Left hindlimb (tissue), 1 donor: ENCODE results near the gene KRTAP19-4.
"Not testable (repeated sequence)": the region's sequence is repeated elsewhere in the genome, so short reads cannot be mapped to it uniquely, and the experiment has no call there.

Experiments used
- DNase-seq: peaks from one replicate; pipeline ENCODE4 v3.0.0-alpha.2; 2018

Gene KRTAP19-4, protein sequence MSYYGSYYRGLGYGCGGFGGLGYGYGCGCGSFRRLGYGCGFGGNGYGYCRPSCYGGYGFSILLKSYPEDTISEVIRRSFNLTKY

DNA sequence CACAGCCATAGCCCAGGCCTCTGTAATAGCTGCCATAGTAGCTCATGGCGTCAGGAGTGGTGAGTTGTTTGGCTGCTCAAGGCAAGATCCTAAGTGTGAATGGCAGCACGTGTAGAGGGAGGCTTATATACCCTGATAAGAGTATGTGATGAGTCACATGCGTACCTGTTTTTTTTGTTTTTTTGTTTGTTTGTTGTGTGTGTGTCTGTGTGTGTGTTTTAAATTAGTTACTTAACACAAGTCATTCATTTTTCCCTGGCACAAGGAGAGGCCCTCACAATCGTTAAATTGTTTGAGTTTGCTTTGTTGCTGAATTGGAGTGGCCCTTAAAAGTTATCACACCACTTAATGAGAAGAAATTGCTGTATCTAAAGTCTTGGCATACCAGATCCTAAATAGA, at the start of gene KRTAP19-4:
TSS of gene KRTAP19-4 (minus strand) at position 101 of the 400 bp plus-strand sequence. CDS start at position 46, 55 bp downstream.
- DNase-seq = no peak

DNA sequence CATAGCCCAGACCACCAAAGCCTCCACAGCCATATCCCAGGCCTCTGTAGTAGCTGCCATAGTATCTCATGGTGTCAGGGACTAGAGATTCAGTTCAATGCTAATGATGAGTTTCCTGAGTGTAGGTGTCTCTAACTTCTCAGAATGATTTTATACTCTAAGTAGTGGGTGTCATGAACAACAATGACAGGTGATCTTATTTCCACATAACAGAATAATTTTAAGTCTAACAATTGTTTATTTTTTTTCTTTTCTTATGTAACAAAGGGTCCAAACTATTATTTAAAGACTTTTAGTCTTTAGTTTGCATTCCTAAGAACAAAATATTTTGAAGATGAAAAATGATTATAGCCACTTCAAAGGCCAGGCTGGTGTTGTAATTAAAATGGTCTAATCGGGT, 44.8 kb upstream of the KRTAP19-4 start, which contains the start of gene KRTAP19-6:
TSS of gene KRTAP19-6 (minus strand) at position 101 of the 400 bp plus-strand sequence. CDS start at position 70, 31 bp downstream.
- DNase-seq = no peak

DNA sequence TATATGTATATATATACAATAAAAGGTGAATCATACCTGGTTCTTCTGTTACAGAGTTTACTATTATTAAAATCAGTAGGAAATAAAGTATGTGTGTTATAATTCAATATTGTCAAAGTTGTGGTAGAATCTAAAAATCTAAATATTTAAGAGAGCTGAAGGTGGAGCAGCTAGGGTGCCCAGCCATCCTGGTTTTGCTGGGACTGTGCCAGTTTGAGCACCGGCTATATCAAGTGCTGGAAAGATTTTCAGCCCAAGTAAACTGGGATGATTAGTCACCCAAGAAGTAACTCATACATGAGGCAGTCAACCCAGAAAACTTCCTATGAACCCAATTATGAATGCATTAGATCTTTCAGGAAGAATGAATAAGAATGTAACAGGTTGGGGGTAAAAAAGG, 21.9 kb upstream of the KRTAP19-4 start:
- no peak for DNase-seq

DNA sequence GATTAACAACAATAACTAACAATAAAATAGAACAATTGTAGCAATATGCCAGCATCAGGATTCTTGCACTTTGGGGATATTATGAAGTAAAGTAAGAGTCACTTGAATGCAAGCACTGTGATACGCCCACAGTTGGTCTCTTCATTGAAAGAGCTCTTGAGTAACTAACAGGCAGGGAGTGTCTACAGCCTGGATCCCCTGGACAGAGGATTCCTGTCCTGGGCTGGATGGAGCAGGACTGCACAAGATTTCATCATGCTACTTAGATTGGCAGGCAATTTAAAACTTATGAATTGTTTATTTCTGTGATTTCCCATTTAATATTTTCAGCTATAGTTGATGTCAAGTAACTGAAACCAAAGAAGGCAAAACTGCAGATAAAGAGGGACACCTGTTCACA, 18.7 kb upstream of the KRTAP19-4 start:
- no peak for DNase-seq

DNA sequence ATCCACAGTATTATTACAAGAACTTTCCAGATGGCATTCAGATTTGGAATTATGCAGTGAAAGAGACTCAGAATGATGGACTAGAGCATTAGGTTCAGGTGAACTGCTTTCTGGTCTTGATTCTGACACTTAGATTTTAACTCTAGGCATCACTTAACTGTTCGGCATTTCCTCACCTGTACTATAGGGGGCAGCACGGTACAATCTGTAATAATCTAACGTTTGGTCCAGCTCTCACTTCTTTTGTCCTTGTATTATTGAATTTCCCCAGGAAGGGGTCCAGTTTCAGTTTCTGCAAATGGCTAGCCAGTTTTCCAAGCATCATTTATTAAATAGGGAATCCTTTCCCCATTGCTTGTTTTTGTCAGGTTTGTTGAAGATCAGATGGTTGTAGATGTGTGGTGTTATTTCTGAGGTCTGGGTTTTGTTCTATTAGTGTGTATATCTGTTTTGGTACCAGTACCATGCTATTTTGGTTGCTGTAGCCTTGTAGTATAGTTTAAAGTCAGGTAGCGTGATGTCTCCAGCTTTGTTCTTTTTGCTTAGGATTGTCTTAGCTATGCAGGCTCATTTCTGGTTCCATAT, 8.7 kb upstream of the KRTAP19-4 start:
- DNase-seq = not testable (repeated sequence)

DNA sequence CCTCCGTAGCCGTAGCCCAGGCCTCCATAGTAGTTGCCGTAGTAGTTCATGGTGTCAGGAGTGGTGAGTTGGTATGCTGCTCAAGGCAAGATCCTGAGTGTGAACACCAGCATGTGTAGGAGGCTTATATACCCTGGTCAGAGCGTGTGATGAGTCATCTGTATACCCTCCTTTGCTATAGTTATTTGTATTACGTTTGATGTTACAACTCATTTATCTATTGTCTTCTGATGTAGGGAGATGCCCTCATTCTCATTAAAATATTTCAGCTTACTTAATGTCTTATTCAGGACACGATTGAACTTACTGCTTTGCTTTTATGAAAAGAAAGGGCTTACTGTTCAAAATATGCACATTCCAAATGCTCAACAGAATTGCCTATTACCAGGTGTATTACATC, 5.1 kb upstream of the KRTAP19-4 start, which contains the start of gene KRTAP19-5:
TSS of gene KRTAP19-5 (minus strand) at position 101 of the 400 bp plus-strand sequence. CDS start at position 50, 51 bp downstream.
- DNase-seq = no peak

DNA sequence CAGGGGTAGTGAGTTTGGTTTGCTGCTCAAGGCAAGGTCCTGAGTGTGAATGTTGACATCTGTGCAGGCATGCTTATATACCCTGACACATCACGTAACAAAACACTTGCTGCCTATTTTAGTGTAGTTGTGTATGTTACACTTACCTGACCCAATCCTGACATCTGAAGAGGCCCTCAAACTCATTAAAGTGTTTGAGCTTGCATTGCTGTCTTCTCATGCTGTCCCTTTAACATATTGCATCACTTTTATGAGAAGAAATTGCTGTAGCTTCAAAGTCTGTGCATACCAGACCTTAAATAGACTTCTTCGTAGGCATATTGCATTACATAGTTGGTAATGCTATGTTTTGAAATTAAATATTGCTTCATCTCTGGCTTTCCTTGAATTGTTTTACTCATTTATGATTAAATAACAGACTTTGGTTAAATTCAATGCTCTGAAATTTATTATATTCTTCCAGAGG, 5.0 kb downstream of the KRTAP19-4 start, which contains the start of gene KRTAP19-3:
TSS of gene KRTAP19-3 (minus strand) at position 51 of the 466 bp plus-strand sequence. CDS start 56 bp downstream, outside the sequence.
- DNase-seq = no peak

DNA sequence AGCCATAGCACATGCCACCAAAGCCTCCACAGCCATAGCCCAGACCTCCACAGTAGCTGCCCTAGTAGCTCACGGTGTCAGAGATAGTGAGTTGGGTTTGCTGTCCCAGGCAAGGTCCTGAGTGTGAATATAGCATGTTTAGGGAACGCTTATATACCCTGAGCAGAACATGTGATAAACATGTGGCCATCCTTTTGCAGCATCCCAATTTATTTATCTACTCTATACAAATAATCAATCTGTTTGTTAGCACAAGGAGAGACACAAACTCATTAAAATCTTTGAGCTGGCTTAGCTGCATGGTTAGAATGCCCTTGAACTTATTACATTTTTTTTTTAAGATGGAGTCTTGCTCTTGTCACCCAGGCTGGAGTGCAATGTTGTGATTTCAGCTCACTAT, 9.6 kb downstream of the KRTAP19-4 start, which contains the start of gene KRTAP19-2:
TSS of gene KRTAP19-2 (minus strand) at position 101 of the 400 bp plus-strand sequence. CDS start at position 13, 88 bp downstream.
- DNase-seq = no peak

DNA sequence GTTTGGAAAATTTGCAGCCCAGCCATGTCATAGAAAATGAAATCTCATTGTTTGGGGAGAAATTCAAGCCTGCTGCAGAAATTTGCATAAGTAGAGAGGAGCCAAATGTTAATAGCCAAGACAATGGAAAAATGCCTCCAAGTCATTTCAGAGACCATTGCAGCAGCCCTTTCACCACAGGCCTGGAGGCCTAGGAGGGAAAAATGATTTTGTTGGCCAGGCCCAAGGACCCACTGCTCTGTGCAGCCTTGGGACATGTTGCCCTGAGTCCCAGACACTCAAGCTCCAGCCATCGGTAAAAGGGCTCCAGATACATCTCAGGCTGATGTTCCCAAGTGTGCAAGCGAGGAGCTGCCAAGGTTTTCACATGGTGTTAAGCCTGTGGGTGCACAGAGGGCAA, 10.8 kb downstream of the KRTAP19-4 start:
- DNase-seq = no peak

DNA sequence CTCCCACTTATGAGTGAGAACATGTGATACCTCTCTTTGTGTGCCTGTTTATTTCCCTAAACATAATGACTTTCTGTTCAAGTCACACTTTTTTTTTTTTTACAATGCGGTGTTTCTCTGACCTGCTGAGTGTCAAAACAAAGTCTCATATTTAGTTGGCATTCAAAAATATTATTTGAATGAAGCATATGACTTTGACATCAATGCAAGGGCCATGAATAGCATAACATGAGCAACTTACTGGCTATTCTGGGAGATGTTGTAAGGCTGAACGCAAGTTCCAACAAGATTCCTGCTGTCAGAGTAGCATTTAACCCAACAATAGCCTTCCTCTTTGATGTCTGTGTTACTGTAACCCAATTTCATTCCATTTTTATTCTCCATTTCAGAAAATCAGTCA, 14.8 kb downstream of the KRTAP19-4 start:
- DNase-seq = no peak

DNA sequence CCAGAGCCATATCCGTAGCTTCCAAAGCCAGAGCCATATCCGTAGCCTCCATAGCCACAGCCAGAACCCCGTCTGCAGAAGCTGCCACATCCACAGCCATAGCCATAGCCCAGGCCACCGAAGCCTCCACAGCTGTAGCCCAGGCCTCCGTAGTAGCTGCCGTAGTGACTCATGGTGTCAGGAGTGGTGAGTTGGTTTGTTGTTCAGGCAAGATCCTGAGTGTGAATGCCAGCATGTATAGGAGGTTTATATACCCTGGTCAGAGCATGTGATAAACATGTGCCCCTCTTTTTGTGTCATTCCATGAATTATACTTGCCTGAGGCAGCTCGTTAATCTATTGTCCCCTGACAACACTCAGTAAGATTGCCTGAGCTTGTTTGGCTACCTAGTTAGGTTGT, 16.8 kb downstream of the KRTAP19-4 start, which contains the start of gene KRTAP19-1:
TSS of gene KRTAP19-1 (minus strand) at position 223 of the 400 bp plus-strand sequence. CDS start at position 173, 50 bp downstream.
- no peak for DNase-seq

DNA sequence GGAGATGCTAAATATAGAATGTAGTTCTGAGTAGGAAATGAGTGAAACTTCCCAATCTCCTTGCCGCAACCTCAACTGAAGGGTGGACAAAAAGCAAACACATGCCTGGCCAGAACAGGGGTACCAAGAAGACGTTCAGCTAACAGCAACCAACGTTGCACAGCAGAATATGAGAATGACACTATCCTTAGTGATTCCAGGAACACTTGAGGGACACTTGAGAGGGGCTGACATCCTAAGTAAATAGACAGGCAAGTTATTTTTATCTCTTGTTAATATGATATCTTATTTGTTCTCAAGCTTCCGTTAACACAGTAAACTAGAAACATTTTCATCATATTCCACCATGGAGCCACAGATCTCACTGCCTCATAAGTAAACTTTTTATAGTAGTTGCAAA, 17.7 kb downstream of the KRTAP19-4 start:
- DNase-seq = no peak

DNA sequence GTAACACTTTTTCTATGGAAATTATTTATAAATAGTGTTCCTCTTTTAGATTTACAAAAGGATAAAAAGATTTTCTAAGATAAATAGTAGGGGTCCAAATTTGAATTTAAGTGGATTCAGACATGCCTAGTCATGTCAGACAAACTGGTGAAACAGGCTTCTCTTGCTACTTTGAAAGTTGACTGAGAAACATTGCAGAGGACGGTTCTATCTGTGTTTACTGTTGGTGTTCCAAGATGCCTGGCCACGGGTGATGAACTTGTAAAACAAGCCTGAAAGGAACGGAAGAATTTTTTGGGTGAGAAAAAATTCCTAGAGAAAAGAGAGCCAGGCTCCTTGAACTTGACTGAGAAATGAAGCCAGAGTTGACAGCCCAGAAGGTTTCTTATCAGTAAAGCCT, 19.0 kb downstream of the KRTAP19-4 start:
- no peak for DNase-seq

DNA sequence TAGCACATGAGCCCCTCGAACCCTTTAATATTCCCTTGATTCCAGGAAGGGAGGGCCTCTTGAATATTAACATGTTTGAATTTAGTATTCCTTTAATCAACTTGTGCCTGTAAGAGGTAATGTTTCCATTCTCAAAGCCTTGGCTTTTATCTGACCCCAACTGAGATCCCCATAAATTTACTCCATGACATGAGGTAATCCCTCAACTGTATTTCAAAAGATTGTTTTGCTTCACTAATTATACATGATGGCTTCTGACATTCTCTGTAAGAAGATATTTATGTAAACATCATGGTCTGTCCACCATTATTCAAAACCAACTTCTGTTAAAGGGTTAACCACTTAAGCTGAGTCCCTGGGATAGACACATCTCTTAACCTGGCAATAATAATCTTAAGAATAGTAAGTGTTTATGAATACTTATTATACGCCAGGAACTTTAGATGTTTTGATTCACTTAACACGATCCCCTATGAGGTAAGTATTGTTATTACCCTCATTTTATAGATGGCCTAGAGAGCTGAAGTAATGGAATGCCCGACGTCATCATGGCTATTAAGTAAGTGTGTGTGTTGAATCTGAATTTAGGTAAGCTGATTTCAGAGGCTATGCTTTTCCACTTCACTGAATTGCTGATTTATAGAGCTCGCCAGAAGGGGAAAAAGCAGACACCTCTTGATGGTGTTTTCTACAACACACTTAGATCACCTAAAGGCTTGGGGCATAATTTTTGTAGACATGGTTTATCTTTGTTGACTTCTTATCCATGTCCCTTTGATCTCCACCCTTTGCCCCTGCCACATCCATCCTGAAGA, 27.9 kb downstream of the KRTAP19-4 start:
- DNase-seq = no peak

DNA sequence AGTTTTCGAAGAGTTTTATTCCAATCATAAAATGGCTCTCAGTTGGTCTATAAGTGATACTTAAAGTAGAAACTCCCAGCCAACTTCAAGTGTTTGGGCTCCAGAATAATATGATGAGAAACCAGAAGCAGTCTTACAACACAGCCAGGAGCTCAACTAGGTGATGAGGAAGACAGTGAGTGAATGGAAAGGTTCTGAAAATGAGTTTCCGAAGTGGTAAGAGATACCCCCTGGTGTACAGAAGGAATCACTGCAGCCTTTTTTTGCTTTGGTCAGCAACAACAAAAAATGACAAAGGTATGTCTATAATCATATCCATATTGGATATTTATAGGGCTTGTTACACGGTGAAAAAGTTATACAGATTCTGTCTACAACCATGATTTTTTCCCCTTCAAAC, 33.3 kb downstream of the KRTAP19-4 start:
- no peak for DNase-seq

DNA sequence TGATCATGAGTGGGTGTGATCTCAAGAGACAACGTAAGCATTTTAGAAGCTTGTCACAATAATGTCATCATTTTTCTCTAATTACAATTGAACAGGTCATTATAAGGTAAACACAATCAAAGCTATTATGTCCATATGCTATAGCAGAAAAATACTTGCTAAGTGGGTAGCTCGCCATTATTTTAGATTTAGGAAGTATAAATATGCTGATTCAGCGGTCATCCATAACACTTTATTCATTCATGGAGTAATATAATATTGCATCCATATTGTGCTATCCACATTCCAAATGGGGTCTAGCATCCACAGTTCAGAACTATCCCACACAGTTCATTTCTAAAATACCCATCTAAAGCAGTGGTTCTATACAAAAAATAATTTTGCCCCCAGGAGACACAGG, 48.5 kb downstream of the KRTAP19-4 start:
- DNase-seq = no peak

DNA sequence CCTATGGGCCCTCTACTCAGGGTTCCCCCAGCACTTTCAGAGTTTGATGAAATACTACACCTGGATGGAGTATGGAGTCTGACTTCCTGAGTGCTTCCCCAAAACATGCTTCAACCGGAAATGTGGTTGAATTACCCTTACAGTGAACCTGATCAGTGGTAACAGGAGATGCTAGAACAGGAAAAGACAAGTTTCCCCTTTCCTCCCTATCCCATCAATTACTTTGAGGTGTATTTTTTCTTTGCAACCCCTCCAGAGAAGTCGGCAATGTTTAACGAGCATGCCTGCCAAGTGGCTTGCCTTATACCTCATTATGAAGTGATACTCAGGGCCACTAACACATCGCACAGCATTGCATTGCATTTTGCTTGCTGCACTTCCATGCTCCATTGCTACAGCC, 49.9 kb downstream of the KRTAP19-4 start:
- no peak for DNase-seq
